GM20431 (cell line): ENCODE measurements around the gene STX16.
"Not testable (repeated sequence)": the region's sequence is repeated elsewhere in the genome, so short reads cannot be mapped to it uniquely, and the experiment has no call there.

ENCODE experiments used
- in situ Hi-C: fragments of 300-500 bp; cut with MseI, MboI; formaldehyde crosslinking; loops from one replicate; pipeline ENCODE4 v1.15.0; 2020; ENCODE audit warnings: low sequenced_read_pairs; ENCODE audit not compliant: unreplicated experiment

Gene STX16

GRCh38 chr20:58715801-58716475, 64.9 kb downstream of the STX16 start:
- in situ Hi-C loops = no loop called here

GRCh38 chr20:58716476-58717277, 65.6 kb downstream of the STX16 start:
- in situ Hi-C loops = no loop called here

- in situ Hi-C loops = no loop called here
Observed at GRCh38 chr20:58717278-58718091, 66.4 kb downstream of the STX16 start.

GRCh38 chr20:58718121-58718563, 67.1 kb downstream of the STX16 start:
- in situ Hi-C loops = no loop called here

- in situ Hi-C loops = no loop called here
Observed at GRCh38 chr20:58718729-58719128, 67.6 kb downstream of the STX16 start.

GRCh38 chr20:58719258-58719657, 68.2 kb downstream of the STX16 start:
- in situ Hi-C loops = no loop called here

- in situ Hi-C loops = no loop called here
Observed at GRCh38 chr20:58719971-58720371, 68.9 kb downstream of the STX16 start.

- in situ Hi-C loops = no loop called here
Observed at GRCh38 chr20:58720890-58721289, 69.8 kb downstream of the STX16 start.

GRCh38 chr20:58721951-58722778, 71.1 kb downstream of the STX16 start:
- in situ Hi-C loops = no loop called here

- in situ Hi-C loops = no loop called here
Observed at GRCh38 chr20:58722877-58723627, 72.0 kb downstream of the STX16 start.

GRCh38 chr20:58723628-58723984, 72.5 kb downstream of the STX16 start:
- in situ Hi-C loops = no loop called here

- in situ Hi-C loops = not testable (repeated sequence)
Observed at GRCh38 chr20:58726156-58726555, 75.1 kb downstream of the STX16 start.
